IPS-18c (cell line): ENCODE data around the gene PRKCB.
"Not testable (repeated sequence)": the region's sequence is repeated elsewhere in the genome, so short reads cannot be mapped to it uniquely, and the experiment has no call there.

Experiments used
- H3K4me3 ChIP-seq: 2 replicates; pipeline ENCODE4 v1.7.0; 2013; ENCODE audit warnings: low read depth, mild to moderate bottlenecking, low read length, moderate library complexity; ENCODE audit not compliant: insufficient read depth
- H3K9me3 ChIP-seq: one replicate; pipeline ENCODE4 v1.6.1; 2013; ENCODE audit warnings: mild to moderate bottlenecking, low read length, moderate library complexity; ENCODE audit not compliant: control insufficient read depth, insufficient read depth

Gene PRKCB

GRCh38 chr16:23909792-23910418 lies 74.1 kb downstream of the PRKCB start:
- no peak overlapping the region for H3K4me3 ChIP-seq
- no peaks in the 10 kb centered on the region for H3K9me3 ChIP-seq

GRCh38 chr16:23914946-23915530 lies 79.3 kb downstream of the PRKCB start:
- Histone ChIP-seq H3K9me3 (no peaks in the 10 kb centered on the region), H3K4me3 (no peak overlapping the region)

- not testable (repeated sequence) for H3K4me3 ChIP-seq, H3K9me3 ChIP-seq
These were observed 80.8 kb downstream of the PRKCB start for GRCh38 chr16:23916552-23916951.

- Histone ChIP-seq H3K9me3 (no peaks in the 10 kb centered on the region), H3K4me3 (no peak overlapping the region)
These were observed 81.8 kb downstream of the PRKCB start for GRCh38 chr16:23917621-23918020.

- Histone ChIP-seq H3K4me3 (no peak overlapping the region), H3K9me3 (no peaks in the 10 kb centered on the region)
These were observed 84.7 kb downstream of the PRKCB start for GRCh38 chr16:23920446-23920845.

- Histone ChIP-seq H3K9me3 (no peaks in the 10 kb centered on the region), H3K4me3 (no peak overlapping the region)
These were observed 85.1 kb downstream of the PRKCB start for GRCh38 chr16:23920899-23921298.

- Histone ChIP-seq H3K4me3 (no peak overlapping the region), H3K9me3 (no peaks in the 10 kb centered on the region)
These were observed 86.6 kb downstream of the PRKCB start for GRCh38 chr16:23922406-23922805.

GRCh38 chr16:23924128-23924527 lies 88.3 kb downstream of the PRKCB start:
- Histone ChIP-seq H3K4me3 (no peak overlapping the region), H3K9me3 (no peaks in the 10 kb centered on the region)

GRCh38 chr16:23927796-23928195 lies 92.0 kb downstream of the PRKCB start:
- no peak overlapping the region; the same call in 1 of the 2 replicates for H3K4me3 ChIP-seq

GRCh38 chr16:23929237-23929636 lies 93.5 kb downstream of the PRKCB start:
- H3K9me3 ChIP-seq, result no peaks in the 10 kb centered on the region
- H3K4me3 ChIP-seq, result no peak overlapping the region

More at GRCh38 chr16:23927796-23928195, 92.0 kb downstream of the PRKCB start:
- H3K9me3 ChIP-seq, result no peaks in the 10 kb centered on the region

- Histone ChIP-seq H3K9me3 (no peaks in the 10 kb centered on the region), H3K4me3 (no peak overlapping the region)
These were observed 94.1 kb downstream of the PRKCB start for GRCh38 chr16:23929856-23930255.

- H3K4me3 ChIP-seq, result no peak overlapping the region
- H3K9me3 ChIP-seq, result no peaks in the 10 kb centered on the region
These were observed 95.0 kb downstream of the PRKCB start for GRCh38 chr16:23930791-23931190.

- H3K4me3 ChIP-seq, result no peak overlapping the region
- H3K9me3 ChIP-seq, result no peaks in the 10 kb centered on the region
These were observed 95.4 kb downstream of the PRKCB start for GRCh38 chr16:23931199-23931598.

GRCh38 chr16:23933650-23934049 lies 97.9 kb downstream of the PRKCB start:
- H3K9me3 ChIP-seq, H3K4me3 ChIP-seq: not testable (repeated sequence)

GRCh38 chr16:23934610-23935236 lies 98.9 kb downstream of the PRKCB start:
- no peak overlapping the region for H3K4me3 ChIP-seq
- no peaks in the 10 kb centered on the region for H3K9me3 ChIP-seq

GRCh38 chr16:23940111-23940510 lies 104.3 kb downstream of the PRKCB start:
- Histone ChIP-seq H3K4me3 (no peak overlapping the region), H3K9me3 (no peaks in the 10 kb centered on the region)

GRCh38 chr16:23941025-23941424 lies 105.2 kb downstream of the PRKCB start:
- Histone ChIP-seq H3K9me3 (no peaks in the 10 kb centered on the region), H3K4me3 (no peak overlapping the region)

GRCh38 chr16:23941963-23942564 lies 106.3 kb downstream of the PRKCB start:
- Histone ChIP-seq H3K9me3 (no peaks in the 10 kb centered on the region), H3K4me3 (no peak overlapping the region)
